DOHH2 (cell line): Measurements from ENCODE around the gene NEMP1.

Experiments used
- EZH2phosphoT487 ChIP-seq: fragments of 200-600 bp; sonication (generic); IDR thresholded peaks from 2 replicates; pipeline ENCODE4 v1.6.1; 2017; ENCODE audit warnings: borderline replicate concordance, mild to moderate bottlenecking, antibody characterized with exemption, low read length, moderate library complexity, mixed read lengths
- TF ChIP-seq, protein P1 (sequence below): fragments of 200-600 bp; sonication (generic); IDR thresholded peaks from one replicate; pipeline ENCODE4 v1.5.1; 2014; ENCODE audit warnings: antibody characterized with exemption, mild to moderate bottlenecking, low read depth, low read length; ENCODE audit not compliant: poor library complexity, severe bottlenecking

DNA sequence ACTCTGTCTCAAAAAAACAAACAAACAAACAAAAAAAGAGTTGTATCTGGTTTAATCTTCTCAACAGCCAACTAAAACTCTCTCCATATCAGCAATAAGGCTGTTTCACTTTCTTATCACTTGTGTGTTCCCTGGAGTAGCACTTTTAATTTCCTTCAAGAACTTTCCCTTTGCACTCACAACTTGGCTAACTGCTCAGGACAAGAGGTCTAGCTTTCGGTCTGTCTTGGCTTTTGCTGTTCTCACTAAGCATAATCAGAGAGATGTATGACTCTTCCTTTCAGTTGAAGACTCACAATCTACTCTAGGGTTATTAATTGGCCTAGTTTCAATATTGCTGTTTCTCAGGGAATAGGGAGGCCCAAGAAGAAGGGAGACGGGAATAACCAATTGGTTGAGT is 12.3 kb downstream of the NEMP1 start:
- TF ChIP-seq, protein P1, sequence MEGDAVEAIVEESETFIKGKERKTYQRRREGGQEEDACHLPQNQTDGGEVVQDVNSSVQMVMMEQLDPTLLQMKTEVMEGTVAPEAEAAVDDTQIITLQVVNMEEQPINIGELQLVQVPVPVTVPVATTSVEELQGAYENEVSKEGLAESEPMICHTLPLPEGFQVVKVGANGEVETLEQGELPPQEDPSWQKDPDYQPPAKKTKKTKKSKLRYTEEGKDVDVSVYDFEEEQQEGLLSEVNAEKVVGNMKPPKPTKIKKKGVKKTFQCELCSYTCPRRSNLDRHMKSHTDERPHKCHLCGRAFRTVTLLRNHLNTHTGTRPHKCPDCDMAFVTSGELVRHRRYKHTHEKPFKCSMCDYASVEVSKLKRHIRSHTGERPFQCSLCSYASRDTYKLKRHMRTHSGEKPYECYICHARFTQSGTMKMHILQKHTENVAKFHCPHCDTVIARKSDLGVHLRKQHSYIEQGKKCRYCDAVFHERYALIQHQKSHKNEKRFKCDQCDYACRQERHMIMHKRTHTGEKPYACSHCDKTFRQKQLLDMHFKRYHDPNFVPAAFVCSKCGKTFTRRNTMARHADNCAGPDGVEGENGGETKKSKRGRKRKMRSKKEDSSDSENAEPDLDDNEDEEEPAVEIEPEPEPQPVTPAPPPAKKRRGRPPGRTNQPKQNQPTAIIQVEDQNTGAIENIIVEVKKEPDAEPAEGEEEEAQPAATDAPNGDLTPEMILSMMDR: no peak
- TF ChIP-seq EZH2phosphoT487: no peak
